ENCODE results near the gene GDPD3.
A peak's percentile ranks its signal among the peaks of the same experiment; 100 is the strongest.

GDPD3 gene

GRCh38 chr16:30095166-30096078 lies 17.9 kb downstream of the GDPD3 start:
- DNase-seq (ENCODE audit: low read depth, low spot score) = no peak

GRCh38 chr16:30094541-30095165 lies 18.7 kb downstream of the GDPD3 start:
- DNase-seq (ENCODE audit: low read depth, low spot score) = no peak

- DNase-seq (ENCODE audit: low read depth, low spot score) = peak; percentile 97
Observed at GRCh38 chr16:30092373-30093010, 20.8 kb downstream of the GDPD3 start.

- DNase-seq (ENCODE audit: low read depth, low spot score) = peak; percentile 97
Observed at GRCh38 chr16:30091474-30092372, 21.6 kb downstream of the GDPD3 start, which contains the start of gene TBX6. TSS of gene TBX6 (minus strand) at chr16:30091924. CDS start at chr16:30091193, 731 bp downstream.

GRCh38 chr16:30090610-30091331 lies 22.6 kb downstream of the GDPD3 start:
- no peak for DNase-seq (ENCODE audit: low read depth, low spot score)

- DNase-seq (ENCODE audit: low read depth, low spot score) = peak; percentile 69
Observed at GRCh38 chr16:30088832-30089624, 24.3 kb downstream of the GDPD3 start.

GRCh38 chr16:30088237-30088831 lies 25.0 kb downstream of the GDPD3 start:
- DNase-seq (ENCODE audit: low read depth, low spot score) = no peak

GRCh38 chr16:30087181-30087898 lies 26.0 kb downstream of the GDPD3 start:
- no peak for DNase-seq (ENCODE audit: low read depth, low spot score)

GRCh38 chr16:30086291-30087140 lies 26.8 kb downstream of the GDPD3 start:
- DNase-seq (ENCODE audit: low read depth, low spot score) = no peak

GRCh38 chr16:30085820-30086219 lies 27.5 kb downstream of the GDPD3 start:
- DNase-seq (ENCODE audit: low read depth, low spot score) = no peak

GRCh38 chr16:30085247-30085646 lies 28.1 kb downstream of the GDPD3 start:
- no peak for DNase-seq (ENCODE audit: low read depth, low spot score)

- no peak for DNase-seq (ENCODE audit: low read depth, low spot score)
Observed at GRCh38 chr16:30084816-30085159, 28.5 kb downstream of the GDPD3 start.

- DNase-seq (ENCODE audit: low read depth, low spot score) = no peak
Observed at GRCh38 chr16:30084096-30084815, 29.1 kb downstream of the GDPD3 start.

GRCh38 chr16:30083216-30084055 lies 29.9 kb downstream of the GDPD3 start:
- DNase-seq (ENCODE audit: low read depth, low spot score) = no peak

GRCh38 chr16:30082545-30083090 lies 30.7 kb downstream of the GDPD3 start:
- no peak for DNase-seq (ENCODE audit: low read depth, low spot score)

- no peak for DNase-seq (ENCODE audit: low read depth, low spot score)
Observed at GRCh38 chr16:30079480-30079879, 33.9 kb downstream of the GDPD3 start.
